Activated CD4-positive, alpha-beta T cell treated with anti-CD3 and anti-CD28 coated beads for 4 hours (primary cell): Measurements from ENCODE around the gene ZNF57.
"Not testable (repeated sequence)": the region's sequence is repeated elsewhere in the genome, so short reads cannot be mapped to it uniquely, and the experiment has no call there.

Experiments used
- DNase-seq, 2 donors: peaks; one replicate each; pipeline ENCODE4 v3.0.0-alpha.2; 2020

The ZNF57 gene

DNA sequence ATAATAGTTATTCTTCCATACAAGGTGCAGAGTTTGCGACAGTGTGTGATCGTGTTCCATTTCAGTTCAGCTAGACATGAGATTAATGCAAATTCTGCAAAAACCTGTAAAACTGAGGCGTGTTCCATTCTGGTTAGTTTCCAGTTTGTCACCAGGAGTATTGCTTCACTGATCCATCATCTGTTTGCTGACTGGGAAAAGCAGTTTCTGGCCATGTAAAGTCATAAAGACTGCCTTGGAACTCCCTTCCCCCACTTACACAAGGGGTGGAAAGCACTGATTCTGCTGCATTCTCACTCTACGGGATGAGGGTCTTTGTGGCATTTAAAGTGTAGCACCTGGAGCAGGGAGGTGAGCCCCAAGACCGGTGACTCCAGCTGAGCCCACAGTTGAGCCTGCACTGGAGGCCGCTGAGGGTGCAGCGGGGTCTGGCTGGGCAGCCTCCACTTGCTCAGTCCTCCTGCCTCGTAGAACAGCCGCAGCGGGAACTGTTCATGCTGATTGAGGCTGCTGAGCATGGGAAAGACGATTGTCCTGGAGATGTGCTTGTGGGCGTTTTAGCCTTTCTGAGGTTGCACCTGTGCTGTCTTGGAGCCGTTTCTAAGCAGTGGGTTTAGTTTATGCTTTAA is 2.0 kb downstream of the ZNF57 start:
- no peak for DNase-seq

DNA sequence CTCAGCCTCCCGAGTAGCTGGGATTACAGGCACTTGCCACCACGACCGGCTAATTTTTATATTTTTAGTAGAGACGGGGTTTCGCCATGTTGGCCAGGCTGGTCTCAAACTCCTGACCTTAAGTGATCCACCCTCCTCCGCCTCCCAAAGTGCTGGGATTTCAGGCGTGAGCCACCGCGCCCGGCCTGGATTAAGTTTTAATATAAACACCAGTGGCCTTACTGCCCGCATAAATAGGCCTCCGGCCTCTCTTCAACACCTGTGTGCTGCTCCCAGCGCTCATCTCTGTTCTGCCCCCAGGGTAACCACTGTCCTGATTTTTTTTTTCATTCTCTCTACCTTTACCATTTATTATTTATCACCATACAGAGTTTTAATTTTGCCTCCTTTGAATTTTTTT is 2.6 kb downstream of the ZNF57 start:
- not testable (repeated sequence) for DNase-seq

DNA sequence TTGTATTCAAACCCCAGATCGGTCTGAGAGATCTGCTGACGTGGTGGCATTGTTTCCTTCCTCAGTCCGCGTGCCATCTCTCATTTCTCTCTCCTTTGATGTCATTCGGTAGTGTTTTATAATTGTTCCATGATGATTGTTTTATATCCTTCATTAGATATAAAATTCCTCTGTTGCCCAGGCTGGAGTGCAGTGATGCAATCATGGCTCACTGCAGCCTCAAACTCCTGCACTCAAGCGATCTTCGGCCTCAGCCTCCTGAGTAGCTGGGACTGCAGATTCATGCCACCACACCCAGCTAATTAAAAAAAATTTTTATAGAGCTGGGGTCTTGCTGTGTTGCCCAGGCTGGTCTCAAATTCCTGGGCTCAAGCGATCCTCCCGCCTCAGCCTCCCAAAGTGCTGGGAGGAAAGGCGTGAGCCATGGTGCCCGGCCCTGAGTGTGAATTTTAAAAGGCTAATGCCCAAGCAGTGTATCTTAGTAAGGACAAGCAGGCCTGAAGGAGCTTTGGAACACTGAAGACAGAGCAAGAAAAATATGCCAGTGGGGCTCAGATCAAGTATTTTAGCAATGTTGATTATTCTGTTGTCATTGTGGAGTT is 5.3 kb downstream of the ZNF57 start:
- DNase-seq = no peak

DNA sequence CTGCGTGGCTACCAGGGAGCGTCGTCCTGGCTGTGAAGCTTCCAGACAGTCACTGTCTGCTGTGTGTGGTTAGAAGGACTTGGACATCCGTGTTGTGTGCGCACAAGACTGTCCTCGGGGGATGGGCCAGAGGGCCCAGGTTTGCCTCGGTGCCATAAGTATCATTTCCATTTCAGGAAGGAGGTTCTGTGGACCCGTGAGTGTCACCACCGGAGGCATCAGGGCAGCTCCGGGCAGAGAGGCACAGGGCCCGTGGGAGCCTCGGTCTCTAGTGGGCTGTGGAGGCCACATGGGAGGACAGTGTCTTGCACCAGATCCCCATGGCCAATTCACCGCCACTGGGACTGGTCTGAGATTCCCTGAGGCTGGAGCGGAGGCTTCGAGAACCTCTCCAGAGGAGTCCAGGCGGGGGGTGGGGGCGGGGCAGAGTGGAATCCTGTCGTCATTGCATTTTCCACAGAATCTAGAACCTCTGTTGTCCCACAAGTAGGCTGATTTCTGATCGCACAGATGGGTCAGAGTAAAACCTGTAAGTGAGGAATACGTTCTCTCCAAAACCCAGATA is 6.0 kb downstream of the ZNF57 start:
- DNase-seq = no peak

DNA sequence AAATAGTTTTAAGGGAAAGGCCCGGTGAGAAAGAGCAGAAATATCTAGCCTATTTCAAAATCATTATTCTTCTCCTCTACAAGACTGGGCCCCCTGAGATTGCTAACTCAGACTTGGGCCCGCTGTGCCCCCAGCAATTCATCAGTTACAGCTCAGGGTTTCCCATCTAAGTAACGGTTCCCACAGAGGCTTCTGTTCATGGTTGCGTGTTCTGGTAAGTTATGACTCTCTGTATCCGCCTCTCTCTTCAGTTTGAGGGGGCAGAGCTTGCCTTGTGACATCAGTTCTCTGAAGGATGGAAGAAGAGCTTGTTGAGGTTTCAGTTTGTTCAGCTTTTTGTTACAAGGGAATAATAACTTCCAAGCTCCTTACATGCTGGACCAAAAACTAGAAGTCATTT is 11.6 kb downstream of the ZNF57 start:
- DNase-seq = no peak

DNA sequence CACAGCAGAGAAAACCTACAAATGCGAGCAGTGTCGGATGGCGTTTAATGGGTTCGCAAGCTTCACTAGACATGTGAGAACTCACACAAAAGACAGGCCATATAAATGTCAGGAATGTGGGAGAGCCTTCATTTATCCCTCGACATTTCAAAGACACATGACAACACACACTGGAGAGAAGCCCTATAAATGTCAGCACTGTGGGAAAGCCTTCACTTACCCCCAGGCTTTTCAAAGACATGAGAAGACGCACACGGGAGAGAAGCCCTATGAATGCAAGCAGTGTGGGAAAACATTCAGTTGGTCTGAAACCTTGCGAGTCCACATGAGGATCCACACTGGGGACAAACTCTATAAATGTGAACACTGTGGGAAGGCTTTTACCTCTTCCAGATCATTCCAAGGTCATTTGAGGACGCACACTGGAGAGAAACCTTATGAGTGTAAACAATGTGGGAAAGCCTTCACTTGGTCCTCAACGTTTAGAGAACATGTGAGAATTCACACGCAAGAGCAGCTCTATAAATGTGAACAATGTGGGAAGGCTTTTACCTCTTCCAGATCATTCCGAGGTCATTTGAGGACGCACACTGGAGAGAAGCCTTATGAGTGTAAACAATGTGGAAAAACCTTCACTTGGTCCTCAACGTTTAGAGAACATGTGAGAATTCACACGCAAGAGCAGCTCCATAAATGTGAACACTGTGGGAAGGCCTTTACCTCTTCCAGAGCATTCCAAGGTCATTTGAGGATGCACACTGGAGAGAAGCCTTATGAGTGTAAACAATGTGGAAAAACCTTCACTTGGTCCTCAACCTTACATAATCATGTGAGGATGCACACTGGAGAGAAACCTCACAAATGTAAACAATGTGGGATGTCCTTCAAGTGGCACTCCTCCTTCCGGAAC is 16.8 kb downstream of the ZNF57 start:
- DNase-seq = no peak

DNA sequence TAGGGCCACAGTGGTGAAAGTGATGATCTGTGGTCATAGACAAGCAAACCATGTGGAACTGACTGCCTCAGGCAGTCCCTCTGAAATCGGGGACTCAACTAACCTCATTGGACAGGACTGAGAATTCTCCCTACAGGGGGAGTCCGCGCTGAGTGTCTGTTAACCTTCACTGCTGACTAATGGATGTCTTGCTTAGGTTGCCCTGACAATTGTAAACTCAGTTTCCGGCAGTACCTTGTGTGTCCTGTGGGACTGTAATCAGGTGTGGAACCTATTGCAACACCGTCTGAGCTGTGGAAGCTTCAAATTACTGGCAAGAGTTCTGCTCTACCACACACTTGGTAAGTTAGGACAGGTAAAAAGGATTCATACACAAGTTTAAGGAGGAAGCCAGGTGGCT is 22.3 kb downstream of the ZNF57 start:
- DNase-seq = no peak

DNA sequence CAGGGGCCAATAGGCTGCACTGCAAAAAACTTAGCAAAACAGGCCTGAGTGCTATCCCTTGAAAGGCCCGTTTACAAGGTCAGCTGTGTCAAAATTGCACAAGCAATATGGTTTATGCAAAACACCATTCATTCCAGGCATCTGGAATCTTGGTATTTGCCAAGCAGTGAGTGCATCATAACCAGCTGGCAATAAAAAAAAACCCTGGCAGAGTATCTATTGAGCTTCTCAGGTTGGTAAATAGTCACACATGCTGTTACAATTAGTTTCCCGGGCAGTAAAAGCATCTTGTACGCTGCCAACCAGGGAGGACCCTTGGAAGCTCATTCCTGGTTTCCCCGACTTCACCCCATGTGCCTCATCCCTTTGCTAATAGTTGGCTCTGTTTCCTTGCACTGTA is 22.8 kb downstream of the ZNF57 start:
- DNase-seq = no peak

DNA sequence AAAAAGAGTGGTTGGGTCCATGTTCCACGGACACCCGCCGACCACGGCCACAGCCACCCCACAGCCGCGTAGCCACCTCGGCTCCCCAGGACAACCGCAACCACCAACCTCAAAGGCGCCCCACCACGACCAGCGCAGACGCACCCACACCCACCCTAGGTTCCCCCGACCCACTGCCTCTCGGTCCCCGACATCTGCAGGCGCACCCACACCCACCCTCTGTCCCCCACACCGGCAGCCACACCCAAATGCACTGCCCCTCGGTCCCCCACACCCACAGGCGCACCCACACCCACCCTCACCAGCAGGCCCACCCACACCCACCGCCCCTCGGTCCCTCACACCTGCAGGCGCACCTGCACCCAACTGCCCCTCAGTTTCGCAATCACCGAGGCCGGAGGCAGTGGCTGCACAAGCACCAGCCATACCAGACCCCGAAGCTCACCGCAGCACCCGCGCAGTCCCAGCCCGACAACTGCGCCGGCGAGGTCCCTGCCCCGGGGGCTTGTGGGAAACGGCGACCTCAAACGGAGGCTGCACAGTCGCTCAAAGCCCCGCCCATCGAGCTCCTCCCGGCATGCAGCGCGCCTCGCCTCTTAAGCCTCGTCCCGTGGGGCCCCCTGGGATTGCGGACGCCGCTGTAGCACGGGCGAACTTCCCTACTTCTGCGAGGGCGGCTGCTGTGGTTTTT is 25.8 kb downstream of the ZNF57 start:
- DNase-seq = no peak

DNA sequence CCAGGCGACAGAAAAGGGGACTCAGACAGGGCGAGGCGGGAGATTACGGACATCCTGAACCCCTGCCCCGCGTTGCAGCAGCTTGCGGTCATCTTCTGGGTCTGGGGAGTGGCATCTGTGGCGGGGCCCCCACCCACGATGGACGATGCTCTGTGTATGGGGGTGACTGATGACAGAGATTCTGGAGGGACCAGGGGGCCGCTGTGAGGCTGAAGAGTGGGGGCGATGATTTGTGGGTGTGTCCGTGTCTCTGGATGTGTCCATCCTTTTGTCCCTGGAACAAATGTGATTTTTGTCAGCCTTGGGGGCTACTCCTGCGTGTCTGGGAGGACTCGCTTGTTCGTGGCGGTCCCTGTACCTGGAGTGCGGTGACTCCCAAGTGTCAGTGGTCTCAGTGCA is 26.3 kb downstream of the ZNF57 start:
- DNase-seq = no peak

DNA sequence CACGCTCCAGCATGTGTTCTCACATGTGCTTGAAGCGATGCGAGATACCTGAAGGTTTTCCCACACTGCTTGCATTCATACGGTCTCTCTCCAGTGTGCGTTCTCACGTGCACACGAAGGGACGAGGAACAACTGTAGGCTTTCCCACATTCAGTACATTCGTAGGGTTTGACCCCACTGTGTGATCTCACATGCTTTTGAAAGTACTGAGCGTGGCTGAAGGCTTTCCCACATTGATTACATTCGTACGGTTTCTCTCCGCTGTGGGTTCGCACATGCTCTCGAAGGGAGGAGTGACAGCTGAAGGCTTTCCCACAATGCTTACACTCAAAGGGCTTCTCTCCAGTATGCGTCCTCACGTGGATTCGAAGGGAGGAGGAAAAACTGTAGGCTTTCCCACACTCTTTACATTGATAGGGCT is 32.8 kb downstream of the ZNF57 start:
- no peak for DNase-seq

DNA sequence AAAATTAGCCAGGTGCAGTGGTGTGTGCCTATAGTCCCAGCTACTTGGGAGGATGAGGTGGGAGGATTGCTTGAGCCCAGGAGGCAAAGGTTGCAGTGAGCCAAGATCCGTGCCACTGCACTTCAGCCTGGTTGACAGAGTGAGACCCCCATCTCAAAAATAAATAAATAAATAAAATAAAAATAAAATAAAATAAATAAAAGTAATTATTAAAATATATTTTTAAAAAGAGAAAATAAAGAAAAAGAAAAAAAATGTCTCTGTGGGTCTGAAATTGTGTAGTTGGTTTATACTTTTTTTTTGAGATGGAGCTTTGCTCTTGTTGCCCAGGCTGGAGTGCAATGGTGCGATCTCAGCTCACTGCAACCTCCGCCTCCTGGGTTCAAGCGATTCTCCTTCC is 35.1 kb downstream of the ZNF57 start:
- not testable (repeated sequence) for DNase-seq

DNA sequence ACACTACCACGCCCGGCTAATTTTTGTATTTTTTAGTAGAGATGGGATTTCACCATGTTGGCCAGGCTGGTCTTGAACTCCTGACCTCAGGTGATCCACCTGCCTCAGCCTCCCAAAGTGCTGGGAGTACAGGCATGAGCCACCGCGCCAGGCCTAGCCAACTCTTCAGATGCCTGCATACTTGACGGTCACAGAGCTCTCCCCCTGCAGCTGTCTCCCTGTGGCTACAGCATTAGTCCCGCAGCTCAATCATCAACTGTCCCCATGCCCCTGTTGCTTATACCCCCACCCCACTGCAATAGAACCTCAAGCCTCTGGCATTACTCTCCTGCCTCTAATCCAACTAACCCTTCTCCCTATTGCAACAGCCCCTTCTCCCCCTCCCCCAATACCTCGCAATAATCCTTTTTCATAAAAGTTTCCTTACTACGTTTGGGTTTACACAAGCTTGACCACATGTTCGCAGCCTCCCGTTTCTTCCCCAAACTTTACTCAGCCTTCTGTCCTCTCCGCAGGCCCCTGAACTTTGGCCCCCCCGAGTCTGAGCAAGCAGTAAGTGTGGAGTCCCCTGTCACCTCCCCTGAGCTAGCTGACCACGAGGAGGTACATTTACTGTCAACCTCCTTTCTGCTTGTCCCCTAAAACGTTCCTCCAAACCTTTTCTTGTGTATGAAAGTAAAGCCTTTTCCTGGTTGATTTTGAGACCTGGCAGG is 42.4 kb downstream of the ZNF57 start:
- DNase-seq = no peak

DNA sequence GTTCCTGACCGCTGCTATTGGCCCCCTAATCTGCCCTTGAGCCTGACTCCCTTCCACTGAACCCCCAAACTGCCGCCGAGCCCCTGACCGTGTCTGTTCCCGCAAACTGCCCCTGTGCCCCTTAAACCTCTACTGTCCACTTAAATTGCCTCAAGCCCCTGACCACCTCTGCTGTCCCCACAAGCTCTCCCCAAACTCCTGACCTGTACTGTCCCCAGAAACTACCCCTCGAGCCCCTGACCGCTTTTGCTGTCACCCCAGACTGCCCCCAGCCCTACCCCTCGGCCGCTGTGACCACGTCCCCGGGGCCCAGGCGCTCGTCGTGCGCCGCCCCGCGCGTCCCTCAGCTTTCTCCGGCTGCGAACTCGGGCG is 43.7 kb downstream of the ZNF57 start:
- DNase-seq = peak in 1 of 2 donors; percentile 8

DNA sequence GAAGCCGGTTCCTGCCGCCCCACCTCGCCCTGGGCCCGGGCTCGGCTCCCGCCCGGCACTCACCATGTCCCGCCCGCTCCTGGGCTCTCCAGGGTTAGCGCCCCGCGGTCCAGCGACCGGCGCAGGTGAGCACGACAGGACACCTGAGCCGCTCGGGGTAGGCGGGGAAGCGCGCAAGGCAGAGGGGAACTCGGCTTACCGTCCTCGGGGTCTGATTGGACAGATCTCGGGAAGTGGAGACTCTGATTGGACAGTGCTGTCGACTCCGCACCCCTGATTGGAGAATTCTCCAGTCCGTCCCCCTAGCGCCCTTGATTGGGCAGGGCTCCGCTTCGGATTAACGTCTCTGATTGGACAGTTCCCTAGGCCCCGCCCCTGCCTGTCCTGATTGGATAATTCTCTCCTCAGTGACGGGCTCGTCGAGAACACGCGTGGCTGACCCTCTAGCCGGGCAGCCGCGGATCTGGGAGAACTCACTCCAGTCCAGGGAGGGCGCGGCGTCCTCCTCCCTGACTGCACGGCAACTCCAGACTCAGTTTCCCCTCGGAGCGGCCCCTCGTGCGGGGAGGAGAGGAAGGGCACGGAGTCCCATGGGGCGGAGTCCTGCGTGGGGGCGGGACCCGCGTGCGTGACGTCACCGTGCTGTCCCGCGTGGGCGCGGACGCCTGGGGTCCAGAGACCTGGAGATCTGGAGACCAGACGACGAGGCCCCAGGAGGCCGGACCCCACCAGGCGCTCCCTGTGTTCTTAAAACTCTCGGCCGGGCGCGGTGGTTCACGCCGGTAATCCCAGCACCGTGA is 44.2 kb downstream of the ZNF57 start, which contains the start of gene ZNF77:
ZNF77 (minus strand) TSS at position 197 of the 800 bp plus-strand sequence; CDS start at position 66, 131 bp downstream.
- DNase-seq = peak; percentile 99 to 100

DNA sequence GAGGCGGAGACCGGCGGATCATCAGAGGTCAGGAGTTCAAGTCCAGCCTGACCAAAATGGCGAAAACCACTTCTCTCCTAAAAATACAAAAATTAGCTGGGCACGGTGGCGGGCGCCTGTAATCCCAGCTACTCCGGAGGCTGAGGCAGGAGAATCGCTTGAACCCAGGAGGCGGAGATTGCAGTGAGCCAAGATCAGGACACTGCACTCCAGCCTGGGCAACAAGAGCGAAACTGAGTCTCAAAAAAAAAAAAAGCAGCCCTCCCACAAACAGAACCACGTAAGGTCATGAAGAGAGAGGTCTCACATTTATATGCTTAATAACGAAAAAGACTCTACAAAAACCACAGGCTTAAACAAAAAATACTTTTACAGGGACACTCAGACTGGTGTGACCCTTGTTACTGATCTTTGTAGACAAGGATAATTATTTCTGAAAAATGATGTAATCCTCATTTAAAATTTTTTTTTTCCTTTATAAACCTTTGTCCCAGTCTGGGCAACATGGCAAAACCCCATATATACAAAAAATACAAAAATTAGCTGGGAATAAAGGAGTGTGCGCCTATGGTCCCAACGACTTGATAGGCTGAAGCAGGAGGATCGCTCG is 45.0 kb downstream of the ZNF57 start:
- DNase-seq = no peak

DNA sequence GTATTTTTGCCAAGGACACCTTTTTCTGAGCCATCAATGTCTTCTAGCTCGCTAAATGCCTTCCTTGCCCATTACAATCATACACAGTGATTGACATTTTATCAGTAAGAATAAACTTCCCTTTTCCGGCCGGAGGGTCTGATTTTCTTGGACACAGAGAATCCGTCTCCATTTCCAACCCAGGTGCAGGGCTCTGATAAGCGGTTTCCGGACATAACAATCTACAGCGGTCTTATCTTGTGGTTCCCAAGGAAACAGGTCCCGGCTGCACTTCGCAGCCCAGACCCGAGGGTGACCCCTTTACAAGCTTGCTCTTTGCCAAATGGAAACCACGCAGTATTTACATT is 49.2 kb downstream of the ZNF57 start:
- peak in 1 of 2 donors; percentile 11 for DNase-seq

DNA sequence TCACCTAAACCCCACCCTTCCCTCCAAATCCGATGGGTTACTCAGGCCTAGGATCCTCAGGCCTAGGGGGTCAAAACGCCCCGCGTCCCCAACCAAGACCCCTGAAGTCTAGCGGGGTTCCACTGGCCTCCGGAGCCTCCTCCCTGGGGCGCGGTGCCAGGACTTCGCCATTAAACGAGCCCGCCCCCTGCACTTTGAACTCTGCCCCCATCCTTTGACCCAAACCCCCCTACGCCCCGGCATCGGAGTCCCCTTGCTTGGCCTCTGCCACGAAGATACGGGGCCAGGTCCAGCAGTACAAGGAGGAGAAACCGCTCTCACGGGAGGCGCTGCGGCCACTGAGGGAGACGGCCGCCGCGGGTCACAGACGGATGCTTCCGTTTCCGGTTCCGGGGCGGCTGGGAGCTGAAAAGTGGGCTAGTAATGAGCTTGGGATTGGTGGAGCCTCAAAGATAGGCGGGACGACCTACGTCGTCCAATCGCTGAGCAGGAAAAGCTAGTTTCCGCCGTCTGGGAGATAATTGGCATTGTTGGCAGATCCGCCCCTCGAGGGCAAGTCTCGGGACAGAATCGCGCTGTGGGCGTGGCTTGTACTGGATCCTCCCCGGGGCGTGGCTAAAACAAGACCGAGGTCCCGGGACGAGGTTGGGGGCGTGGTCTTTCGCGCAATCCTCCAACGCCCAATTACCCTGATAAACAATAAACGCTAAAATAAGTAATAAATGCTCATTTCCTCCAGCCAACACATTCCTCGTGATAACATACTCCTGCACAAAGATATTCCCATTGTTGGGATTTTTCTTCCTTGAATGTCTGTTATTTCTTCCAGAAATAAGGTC is 49.8 kb downstream of the ZNF57 start:
- DNase-seq = peak; percentile 99 to 100

DNA sequence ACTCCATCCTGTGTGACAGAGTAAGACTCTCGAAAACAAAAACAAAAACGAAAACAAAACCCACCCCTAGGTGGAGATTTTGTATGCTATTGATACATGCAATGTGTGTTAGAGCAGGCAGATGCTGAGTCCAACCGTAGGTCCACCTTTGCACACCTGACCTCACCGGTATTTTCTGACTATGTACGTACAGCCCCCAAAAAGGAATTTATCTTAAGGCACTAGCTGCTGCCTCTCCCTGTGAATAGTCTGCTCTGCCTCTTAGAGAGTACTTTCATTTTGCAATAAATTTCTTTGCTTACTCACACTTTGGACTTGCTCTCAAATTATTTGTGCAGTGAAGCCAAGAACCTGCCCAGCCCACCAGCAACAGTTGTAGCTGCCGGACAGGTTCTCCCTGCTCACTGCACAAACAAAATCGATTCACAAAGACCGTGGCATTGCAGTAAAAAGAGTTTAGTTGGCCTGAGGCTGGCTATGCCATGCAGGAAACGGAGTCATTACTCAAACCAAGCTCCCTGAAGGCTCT is 52.3 kb downstream of the ZNF57 start:
- no peak for DNase-seq

DNA sequence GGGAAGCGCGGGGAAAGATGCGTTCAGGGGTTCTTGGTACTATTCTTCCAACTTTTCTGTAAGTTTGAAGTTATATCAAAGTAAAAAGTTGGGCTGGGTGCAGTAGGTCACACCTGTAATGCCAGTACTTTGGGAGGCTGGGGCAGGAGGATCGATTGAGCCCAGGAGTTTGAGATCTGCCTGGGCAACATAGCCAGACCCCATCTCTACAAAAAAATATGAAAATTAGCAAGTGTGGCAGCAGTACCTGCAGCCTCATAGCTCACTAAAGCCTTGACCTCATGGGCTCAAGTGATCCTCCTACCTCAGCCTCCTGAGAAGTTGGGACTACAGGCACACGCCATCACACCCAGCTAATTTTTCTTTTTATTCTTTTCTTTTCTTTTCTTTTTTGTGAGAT is 56.4 kb downstream of the ZNF57 start:
- DNase-seq = no peak
